SJCRH30 (cell line): Measurements from ENCODE around the gene C2CD4A. TPM values are rescaled to one million over a fixed set of nuclear protein-coding genes. Genes with fewer than 3 reads are reported as not detected.
A peak's percentile ranks its signal among the peaks of the same experiment; 100 is the strongest.

Experiments
- DNase-seq, 2 experiments: peaks; one replicate each; pipeline ENCODE4 v3.0.0-alpha.2; 2015 to 2020
- H3K27ac ChIP-seq: fragments of 250-450 bp; sonication (Bioruptor Pico); 2 replicates; pipeline ENCODE4 v1.5.1; 2020; ENCODE audit warnings: mild to moderate bottlenecking, moderate library complexity
- H3K27me3 ChIP-seq: fragments of 250-450 bp; sonication (Bioruptor Pico); 2 replicates; pipeline ENCODE4 v1.5.1; 2020; ENCODE audit warnings: mild to moderate bottlenecking, moderate library complexity
- H3K36me3 ChIP-seq: fragments of 250-450 bp; sonication (Bioruptor Pico); 2 replicates; pipeline ENCODE4 v1.5.1; 2020; ENCODE audit warnings: mild to moderate bottlenecking, moderate library complexity
- H3K4me1 ChIP-seq: fragments of 250-450 bp; sonication (Bioruptor Pico); 2 replicates; pipeline ENCODE4 v1.5.1; 2020; ENCODE audit warnings: mild to moderate bottlenecking, moderate library complexity
- H3K4me3 ChIP-seq: fragments of 250-450 bp; sonication (Bioruptor Pico); 2 replicates; pipeline ENCODE4 v1.5.1; 2020; ENCODE audit warnings: mild to moderate bottlenecking, moderate library complexity
- H3K9me3 ChIP-seq: fragments of 250-450 bp; sonication (Bioruptor Pico); replicated peaks from 2 replicates; pipeline ENCODE4 v1.5.1; 2020; ENCODE audit warnings: mild to moderate bottlenecking, moderate library complexity
- total RNA-seq: library from RNA; depleted of rRNA; stranded (reverse); fragments of >200 nt; shearing (Covaris generic); gene quantifications from 2 replicates; pipeline ENCODE4 v1.2.3, GENCODE V29; 2014

The C2CD4A gene
- total RNA-seq, 1 experiment from 2014 or later = 0.04 TPM

DNA sequence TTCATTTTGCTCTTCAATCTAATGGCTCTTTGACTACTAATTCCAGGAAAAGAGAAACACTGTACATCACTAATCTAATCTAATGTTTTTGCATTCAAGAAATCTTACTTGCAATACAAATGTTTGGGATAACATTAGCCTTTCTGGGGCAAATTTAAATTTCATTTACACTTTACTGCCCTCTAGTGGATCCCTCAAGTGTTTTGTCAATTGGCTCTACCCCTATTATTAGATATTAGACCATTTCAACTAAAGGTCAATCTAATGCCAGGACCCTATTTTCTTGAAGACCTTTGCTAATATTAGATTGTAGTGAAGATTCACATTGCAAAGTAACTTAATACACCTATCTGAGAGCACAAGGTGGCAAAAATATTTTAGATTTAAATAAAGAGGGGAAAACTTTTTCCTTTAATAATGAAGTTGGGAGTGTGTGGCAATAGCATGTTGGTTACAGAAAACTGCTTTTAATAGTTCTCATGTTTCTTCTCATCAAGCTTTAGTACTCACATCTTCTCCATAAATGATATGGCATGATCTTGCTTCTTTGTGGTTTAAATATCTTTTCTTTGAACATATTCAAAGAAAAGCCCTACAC lies 5.0 kb downstream of the C2CD4A start:
- no peaks in the 10 kb centered on the region for H3K36me3 ChIP-seq
- H3K4me1 ChIP-seq = peaks cover 8% of the 10 kb centered on the region
- DNase-seq = peak in 1 of 2 experiments; percentile 69
- no peak overlapping the region for H3K4me3 ChIP-seq
- H3K9me3 ChIP-seq = no peaks in the 10 kb centered on the region
- no peaks in the 10 kb centered on the region for H3K27me3 ChIP-seq
- no peak overlapping the region for H3K27ac ChIP-seq

DNA sequence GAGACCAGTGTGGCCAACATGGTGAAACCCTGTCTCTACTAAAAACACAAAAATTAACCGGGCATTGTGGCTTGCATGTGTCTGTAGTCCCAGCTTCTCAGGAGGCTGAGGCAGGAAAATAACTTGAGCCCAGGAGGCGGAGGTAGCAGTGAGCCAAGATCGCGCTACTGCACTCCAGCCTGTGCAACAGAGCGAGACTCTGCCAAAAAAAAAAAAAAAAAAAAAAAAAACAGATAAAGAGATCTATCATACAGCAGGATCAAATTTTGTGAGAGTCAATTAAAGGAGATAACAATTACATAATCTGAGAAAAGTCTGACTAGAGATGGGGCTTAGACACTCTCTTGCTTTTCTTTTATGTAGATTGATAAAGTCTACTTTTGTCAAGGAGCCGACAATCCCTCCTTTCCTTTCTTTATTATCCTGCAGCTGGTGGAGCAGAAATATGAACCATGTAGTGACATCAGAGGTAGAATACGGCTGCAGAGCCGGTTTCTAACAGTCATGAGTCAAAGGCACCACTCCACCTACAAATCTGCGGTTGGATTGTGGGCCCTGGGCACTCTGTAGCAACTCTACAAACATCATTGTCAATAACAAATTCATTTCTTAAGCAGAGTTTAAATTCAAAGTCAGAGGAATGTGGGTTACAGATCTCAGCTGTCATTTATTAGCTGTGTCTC lies 9.0 kb downstream of the C2CD4A start:
- no peaks in the 10 kb centered on the region; the same call in 1 of the 2 replicates for H3K9me3 ChIP-seq
- peaks cover 20% of the 10 kb centered on the region for H3K4me1 ChIP-seq
- peak overlapping the region; percentile 47 for H3K4me3 ChIP-seq
- no peaks in the 10 kb centered on the region for H3K27me3 ChIP-seq
- no peaks in the 10 kb centered on the region for H3K36me3 ChIP-seq
- DNase-seq = peak; percentile 55 to 84
- no peak overlapping the region; the same call in 1 of the 2 replicates for H3K27ac ChIP-seq

DNA sequence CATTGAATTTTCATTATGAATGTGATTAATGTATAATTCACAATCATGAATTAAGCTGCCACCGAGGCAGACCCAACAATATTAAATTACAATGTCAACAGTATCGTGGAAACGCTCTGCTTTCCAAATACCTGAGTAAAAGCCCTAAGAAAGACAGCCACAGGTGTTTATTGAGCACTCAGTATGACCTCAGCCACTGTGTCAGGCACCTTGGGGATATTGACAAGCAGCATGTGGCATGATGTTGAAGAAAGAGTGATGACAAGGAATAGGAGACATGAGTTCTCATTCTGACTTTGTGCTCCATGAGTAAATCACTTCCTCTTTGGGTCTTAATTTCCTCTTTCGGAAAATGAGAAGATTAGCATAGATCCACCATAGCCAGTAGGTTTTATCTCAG lies 12.8 kb downstream of the C2CD4A start:
- Histone ChIP-seq H3K27ac (no peak overlapping the region), H3K4me1 (peaks cover 20% of the 10 kb centered on the region), H3K4me3 (no peak overlapping the region), H3K9me3 (no peaks in the 10 kb centered on the region; the same call in 1 of the 2 replicates), H3K27me3 (no peaks in the 10 kb centered on the region), H3K36me3 (no peaks in the 10 kb centered on the region)
- DNase-seq = peak; percentile 41 to 67

DNA sequence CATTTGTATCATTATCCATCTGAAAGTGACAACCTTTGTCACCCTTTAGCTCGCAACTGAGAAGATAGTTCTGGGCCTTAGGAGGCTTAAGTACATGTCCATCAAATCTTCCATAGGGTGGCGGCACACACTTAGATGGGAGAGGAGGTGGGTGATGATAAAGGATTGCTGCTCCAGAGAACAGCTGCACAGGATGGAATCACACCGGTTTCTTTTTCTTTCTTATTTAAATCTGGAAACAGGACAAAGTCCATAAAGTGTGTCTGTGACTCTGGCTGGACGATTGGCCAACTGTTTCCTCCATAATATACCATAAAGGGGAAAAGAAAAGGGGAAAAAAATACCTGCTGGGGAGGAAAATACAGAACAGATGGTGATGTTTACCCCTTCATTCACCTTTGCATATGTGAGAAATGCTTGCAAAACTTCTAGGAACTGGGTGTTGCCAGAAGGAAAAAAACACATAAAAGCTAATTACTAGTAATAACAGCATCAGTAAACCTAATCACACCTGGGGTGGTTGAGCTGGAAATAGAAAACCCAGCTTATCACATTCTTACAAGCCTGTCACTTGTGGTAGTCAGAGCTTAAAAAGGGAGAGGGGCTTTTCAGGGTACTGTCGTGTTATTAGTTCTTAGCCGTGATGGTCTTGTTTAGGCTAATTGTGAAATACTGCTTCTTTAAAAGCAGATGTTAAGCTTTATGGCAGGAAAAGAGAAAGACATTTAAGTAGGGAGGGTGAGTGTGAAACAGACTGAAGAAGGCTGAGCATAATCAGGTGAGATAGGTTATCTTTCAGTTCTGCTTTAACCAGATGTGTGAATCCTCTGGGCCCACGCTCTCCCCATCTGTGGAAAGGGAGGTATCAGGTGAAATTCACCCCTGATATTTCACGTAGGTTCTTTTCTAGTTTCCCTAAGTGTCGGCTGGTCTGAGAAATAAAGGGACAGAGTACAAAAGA lies 16.7 kb downstream of the C2CD4A start:
- Histone ChIP-seq H3K4me1 (peaks cover 14% of the 10 kb centered on the region), H3K27ac (no peak overlapping the region), H3K36me3 (no peaks in the 10 kb centered on the region), H3K27me3 (no peaks in the 10 kb centered on the region), H3K4me3 (no peak overlapping the region), H3K9me3 (peaks cover 2% of the 10 kb centered on the region; the same call in 1 of the 2 replicates)
- no peak for DNase-seq

DNA sequence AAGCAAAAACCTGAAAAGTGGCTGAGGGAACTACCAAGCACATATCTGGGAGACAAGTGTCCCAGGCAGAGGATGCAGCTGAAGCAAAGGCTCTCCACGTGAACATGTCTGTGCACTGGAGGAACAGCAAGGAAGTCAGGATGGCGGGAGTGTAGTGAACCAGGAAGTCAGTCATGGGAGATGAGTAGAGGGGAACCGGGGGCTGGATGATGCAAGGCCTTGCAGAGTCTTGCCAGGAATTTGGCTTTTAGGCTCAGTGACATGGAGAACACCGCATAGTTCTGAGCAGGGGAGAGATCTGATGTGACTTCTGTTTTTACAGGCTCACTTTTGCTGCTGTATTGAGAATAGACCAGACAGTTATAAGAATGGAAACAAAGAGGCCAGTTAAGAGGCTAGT lies 19.0 kb downstream of the C2CD4A start:
- H3K9me3 ChIP-seq = 0 out of 2 replicates have a peak, but pooled peaks cover 2% of the 10 kb centered on the region
- no peak overlapping the region for H3K27ac ChIP-seq
- H3K4me1 ChIP-seq = peaks cover 9% of the 10 kb centered on the region; the same call in 1 of the 2 replicates
- no peak for DNase-seq
- no peaks in the 10 kb centered on the region for H3K27me3 ChIP-seq
- H3K4me3 ChIP-seq = no peak overlapping the region
- no peaks in the 10 kb centered on the region for H3K36me3 ChIP-seq

DNA sequence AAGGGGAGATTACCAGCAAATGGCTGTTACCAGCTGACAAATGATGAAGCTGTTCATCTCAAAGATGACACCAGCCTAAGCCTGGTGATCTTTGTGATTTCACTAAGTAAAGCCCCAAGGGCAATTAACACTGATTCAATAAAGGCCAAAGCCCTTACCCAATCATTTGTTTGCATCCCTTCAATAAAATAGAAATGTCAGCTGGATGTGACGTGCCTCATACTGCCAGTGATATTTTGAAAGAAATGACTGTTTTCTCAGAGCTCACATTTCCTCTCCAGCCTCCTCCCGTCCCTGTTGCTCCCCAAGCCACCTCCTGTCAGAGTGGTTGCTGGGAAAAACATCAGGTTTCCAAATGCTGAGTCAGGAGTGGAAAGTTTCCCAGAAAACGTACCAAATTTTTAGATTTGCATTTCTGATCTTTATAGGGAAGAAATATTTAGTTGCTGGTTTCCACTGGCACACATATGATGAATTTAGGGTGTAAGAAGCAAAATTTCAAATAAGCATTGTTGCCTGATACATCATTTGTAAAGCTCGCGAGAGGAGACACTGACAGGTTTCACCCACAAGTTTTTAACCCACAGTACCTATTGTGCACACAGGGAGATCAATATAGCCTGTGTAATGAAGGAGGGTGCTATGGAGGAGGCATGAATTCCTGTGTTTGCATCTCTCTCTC lies 21.0 kb downstream of the C2CD4A start:
- Histone ChIP-seq H3K27ac (no peak overlapping the region), H3K9me3 (0 out of 2 replicates have a peak, but pooled peaks cover 2% of the 10 kb centered on the region), H3K27me3 (no peaks in the 10 kb centered on the region), H3K4me1 (peaks cover 9% of the 10 kb centered on the region; the same call in 1 of the 2 replicates), H3K4me3 (no peak overlapping the region), H3K36me3 (no peaks in the 10 kb centered on the region)
- no peak for DNase-seq

DNA sequence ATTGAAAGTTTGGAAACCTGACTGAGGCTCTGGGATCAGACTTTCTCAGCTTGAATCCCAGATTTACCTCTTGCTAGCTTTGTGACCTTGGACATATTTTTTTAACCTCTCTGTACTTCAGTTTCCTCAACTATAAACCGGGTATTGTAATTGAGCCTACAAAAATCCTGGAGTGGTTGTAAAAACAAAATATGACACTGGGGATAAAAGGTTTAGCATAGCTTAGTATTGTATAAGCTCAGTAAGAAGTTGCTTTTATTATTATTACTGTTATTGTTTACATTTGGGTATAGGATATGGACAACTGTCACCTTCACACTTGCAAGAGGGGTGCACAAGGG lies 21.5 kb downstream of the C2CD4A start:
- no peaks in the 10 kb centered on the region for H3K36me3 ChIP-seq
- no peak overlapping the region for H3K27ac ChIP-seq
- H3K9me3 ChIP-seq = 0 out of 2 replicates have a peak, but pooled peaks cover 2% of the 10 kb centered on the region
- no peak overlapping the region for H3K4me3 ChIP-seq
- no peaks in the 10 kb centered on the region for H3K27me3 ChIP-seq
- DNase-seq = no peak
- peaks cover 9% of the 10 kb centered on the region; the same call in 1 of the 2 replicates for H3K4me1 ChIP-seq

DNA sequence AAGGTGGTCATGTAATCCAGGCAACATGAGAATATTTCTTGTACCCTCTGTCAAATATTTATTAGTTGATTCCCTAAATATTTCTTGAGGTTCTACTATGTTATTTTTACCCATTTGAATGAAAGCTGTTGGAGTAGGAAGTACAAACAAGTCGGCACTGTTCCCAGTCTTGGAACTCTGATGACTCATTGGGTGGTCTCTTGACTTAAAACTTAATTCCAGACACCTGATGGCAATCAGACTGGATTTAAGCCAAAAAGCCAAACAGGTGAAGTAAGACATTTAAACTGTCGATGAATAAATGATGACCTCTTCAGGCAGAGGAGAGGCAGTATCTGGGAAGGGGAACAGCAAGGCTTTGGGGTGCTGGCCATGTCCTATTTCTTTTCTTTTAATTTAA lies 22.8 kb downstream of the C2CD4A start:
- DNase-seq = peak in 1 of 2 experiments; percentile 57
- H3K9me3 ChIP-seq = 0 out of 2 replicates have a peak, but pooled peaks cover 2% of the 10 kb centered on the region
- no peaks in the 10 kb centered on the region for H3K27me3 ChIP-seq
- H3K4me3 ChIP-seq = no peak overlapping the region
- H3K27ac ChIP-seq = no peak overlapping the region
- peaks cover 9% of the 10 kb centered on the region; the same call in 1 of the 2 replicates for H3K4me1 ChIP-seq
- no peaks in the 10 kb centered on the region for H3K36me3 ChIP-seq

DNA sequence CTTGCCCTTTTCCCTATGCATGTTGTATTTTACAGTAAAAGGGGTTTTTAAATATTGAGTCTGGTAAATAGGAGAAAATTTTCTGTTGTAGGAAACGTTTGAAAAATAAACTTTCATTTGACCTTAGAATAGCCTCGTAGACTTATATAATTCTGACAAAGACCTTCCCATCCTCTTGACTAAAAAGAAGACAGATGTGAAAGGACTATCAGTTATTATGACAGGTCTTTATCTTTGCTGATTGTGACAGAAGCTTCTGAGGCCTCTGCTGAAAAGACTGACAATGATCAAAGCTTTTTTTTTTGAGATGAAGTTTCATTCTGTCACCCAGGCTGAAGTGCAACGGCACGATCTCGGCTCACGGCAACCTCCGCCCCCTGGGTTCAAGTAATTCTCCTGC lies 24.2 kb downstream of the C2CD4A start:
- Histone ChIP-seq H3K9me3 (0 out of 2 replicates have a peak, but pooled peaks cover 2% of the 10 kb centered on the region), H3K4me3 (no peak overlapping the region), H3K36me3 (no peaks in the 10 kb centered on the region), H3K27ac (no peak overlapping the region), H3K27me3 (no peaks in the 10 kb centered on the region), H3K4me1 (peaks cover 9% of the 10 kb centered on the region; the same call in 1 of the 2 replicates)
- DNase-seq = no peak

DNA sequence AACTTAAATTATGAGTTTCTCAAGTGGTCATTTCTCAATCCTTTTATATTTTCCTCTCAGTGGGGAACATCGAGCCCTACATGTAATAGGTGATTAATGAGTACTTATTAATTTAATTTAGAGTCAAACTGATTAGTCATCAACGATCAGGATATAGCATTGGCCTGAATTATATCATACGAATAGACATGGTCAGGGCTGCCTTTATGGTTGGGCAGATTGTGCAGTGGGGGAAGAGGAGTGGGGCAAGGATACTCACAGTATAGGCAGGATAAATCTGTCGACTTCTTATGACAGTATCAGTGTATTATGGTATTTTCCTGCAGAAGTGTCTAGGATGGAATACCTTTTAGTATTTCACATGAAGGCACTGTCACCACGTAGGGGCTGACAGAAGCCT lies 27.0 kb downstream of the C2CD4A start:
- H3K36me3 ChIP-seq = no peaks in the 10 kb centered on the region
- no peaks in the 10 kb centered on the region for H3K27me3 ChIP-seq
- no peak overlapping the region for H3K4me3 ChIP-seq
- peaks cover 7% of the 10 kb centered on the region; the same call in 1 of the 2 replicates for H3K4me1 ChIP-seq
- no peaks in the 10 kb centered on the region for H3K9me3 ChIP-seq
- no peak overlapping the region for H3K27ac ChIP-seq
- no peak for DNase-seq

DNA sequence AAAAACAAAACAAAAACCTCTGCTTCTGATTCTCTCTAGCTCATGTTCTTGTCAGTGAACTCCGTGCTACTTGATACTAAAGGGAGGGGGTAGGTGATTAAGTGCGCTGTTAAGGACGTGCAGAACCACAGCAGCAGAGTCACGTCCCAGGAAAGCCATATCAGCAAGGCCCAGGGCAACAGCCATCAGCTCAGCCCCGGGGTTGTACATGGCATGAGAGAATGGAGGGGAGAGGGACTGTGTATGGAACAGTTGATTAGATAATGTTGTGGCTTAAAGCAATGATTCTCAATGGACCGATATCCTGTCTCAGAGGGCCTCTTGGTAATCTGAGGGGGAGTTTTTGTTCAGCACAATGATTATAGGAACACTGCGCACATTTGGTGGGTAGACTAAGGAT lies 27.6 kb downstream of the C2CD4A start:
- Histone ChIP-seq H3K9me3 (no peaks in the 10 kb centered on the region), H3K27ac (no peak overlapping the region), H3K4me3 (no peak overlapping the region), H3K4me1 (peaks cover 7% of the 10 kb centered on the region; the same call in 1 of the 2 replicates), H3K27me3 (no peaks in the 10 kb centered on the region), H3K36me3 (no peaks in the 10 kb centered on the region)
- DNase-seq = no peak

DNA sequence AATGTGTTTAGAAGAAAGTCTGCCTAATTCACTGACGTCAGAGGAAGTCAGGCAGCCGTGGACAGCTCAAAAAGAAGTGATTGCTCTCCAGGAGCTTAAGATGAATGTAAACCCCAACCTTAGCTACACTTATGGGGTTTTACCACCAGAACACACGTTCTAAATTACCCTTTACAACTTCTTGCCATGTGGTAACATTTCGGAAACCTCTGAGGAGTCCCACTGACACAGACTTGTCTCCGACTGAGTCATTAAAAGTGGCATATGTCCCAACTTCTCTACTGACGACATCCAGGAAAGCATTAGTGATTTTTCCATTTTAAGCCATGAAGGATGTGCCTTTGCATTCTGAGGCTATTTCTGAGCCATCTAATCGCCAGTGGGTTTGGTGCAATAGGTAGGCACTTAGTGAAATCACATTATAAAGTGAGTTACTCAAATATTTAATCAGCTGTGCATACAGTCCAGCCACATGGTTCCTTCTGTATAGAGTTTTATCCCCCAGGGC lies 32.4 kb downstream of the C2CD4A start:
- H3K9me3 ChIP-seq = no peaks in the 10 kb centered on the region
- H3K27ac ChIP-seq = no peak overlapping the region
- no peaks in the 10 kb centered on the region for H3K27me3 ChIP-seq
- H3K36me3 ChIP-seq = no peaks in the 10 kb centered on the region
- peaks cover 4% of the 10 kb centered on the region; the same call in 1 of the 2 replicates for H3K4me1 ChIP-seq
- no peak for DNase-seq
- no peak overlapping the region for H3K4me3 ChIP-seq

DNA sequence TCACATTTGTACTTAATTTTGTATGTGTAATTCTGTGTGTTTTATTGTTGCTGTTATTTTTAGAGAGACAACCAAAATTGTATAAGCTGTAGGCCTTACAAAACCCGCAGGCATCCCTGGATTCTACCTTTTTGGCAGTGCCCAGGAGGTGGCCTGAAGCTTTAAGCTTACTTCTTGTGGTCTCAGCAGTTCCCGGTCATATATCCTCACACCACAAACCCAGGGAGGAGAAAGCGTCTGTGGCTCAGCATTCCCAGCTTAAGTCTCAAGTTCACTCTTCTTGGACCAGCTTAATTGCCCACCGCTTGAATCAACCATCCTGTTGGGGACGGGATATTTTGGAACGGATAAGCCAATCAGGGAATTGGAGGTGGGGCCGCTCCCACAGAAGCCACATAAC lies 36.7 kb downstream of the C2CD4A start:
- Histone ChIP-seq H3K27ac (no peak overlapping the region), H3K4me3 (no peak overlapping the region), H3K36me3 (no peaks in the 10 kb centered on the region), H3K4me1 (peaks cover 4% of the 10 kb centered on the region; the same call in 1 of the 2 replicates), H3K27me3 (no peaks in the 10 kb centered on the region), H3K9me3 (no peaks in the 10 kb centered on the region)
- DNase-seq = no peak

DNA sequence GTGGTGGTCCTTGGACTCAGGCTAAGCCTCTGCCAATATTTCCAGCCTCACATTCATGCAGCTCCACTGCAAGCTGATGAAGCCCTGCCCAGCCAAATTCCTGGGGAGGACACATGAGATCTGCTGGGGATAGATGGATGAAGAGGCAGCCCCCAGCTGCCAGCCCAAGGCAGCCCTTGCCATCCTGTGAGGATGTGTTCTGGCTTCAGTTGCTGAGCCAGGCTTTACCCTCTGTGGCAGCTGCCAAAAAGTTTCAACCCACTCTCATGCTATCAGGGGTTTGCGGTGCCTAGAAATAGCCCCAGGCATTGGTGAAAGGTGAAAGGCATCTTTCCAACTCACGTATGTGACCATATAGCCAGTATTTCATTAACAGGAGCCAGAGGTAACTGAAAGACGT lies 37.6 kb downstream of the C2CD4A start:
- Histone ChIP-seq H3K4me3 (no peak overlapping the region), H3K27ac (no peak overlapping the region), H3K36me3 (no peaks in the 10 kb centered on the region), H3K4me1 (peaks cover 4% of the 10 kb centered on the region; the same call in 1 of the 2 replicates), H3K9me3 (no peaks in the 10 kb centered on the region), H3K27me3 (no peaks in the 10 kb centered on the region)
- peak; percentile 35 to 61 for DNase-seq
